ENCODE measurements around the gene TEX14. TPM values are rescaled to one million over a fixed set of nuclear protein-coding genes. Genes with fewer than 3 reads are reported as not detected.

Gene TEX14
- total RNA-seq, 1 experiment from 2014 or later: 0.55 TPM

- no peaks in the 10 kb centered on the region for H3K27me3 ChIP-seq (ENCODE audit: insufficient read depth, low read depth)
- intact Hi-C loops (cut with micrococcal nuclease; ENCODE audit: unreplicated experiment): no loop called here
- no peak overlapping the region for H3K27ac ChIP-seq
- TF ChIP-seq CTCF (conservative IDR thresholded peaks at IDR 0.05) (no peak), EZH2 (IDR thresholded peaks at IDR 0.05; ENCODE audit: low read depth) (no peak)
- no peaks in the 10 kb centered on the region for H3K9me3 ChIP-seq (ENCODE audit: insufficient read depth, low read depth)
- ChIA-PET POLR2A (ENCODE audit: unreplicated experiment) (interaction anchor here (0.6 kb wide), 1 partner anchor 585 kb away, joined by 8 read pairs; no protein-coding TSS in a partner anchor), CTCF (no interaction called here)
- H3F3A ChIP-seq (ENCODE audit: insufficient read depth, low read depth): 0 out of 2 replicates have a peak, but pooled peaks cover 6% of the 10 kb centered on the region
- DNase-seq: no peak
- no peak overlapping the region for H3K4me3 ChIP-seq
- H3K36me3 ChIP-seq (ENCODE audit: low read depth): no peaks in the 10 kb centered on the region
- no peak overlapping the region for H2AFZ ChIP-seq
- no TSS peak for BruUV-seq (replicated peaks)
- H3K4me1 ChIP-seq (replicated peaks; ENCODE audit: insufficient read depth): peaks cover 13% of the 10 kb centered on the region
- H4K20me1 ChIP-seq (ENCODE audit: insufficient read depth): no peaks in the 10 kb centered on the region
- H3K4me2 ChIP-seq: no peak overlapping the region
- H3K9me2 ChIP-seq (ENCODE audit: insufficient read depth): no peaks in the 10 kb centered on the region
- no peaks in the 10 kb centered on the region for H3K79me2 ChIP-seq (ENCODE audit: low read depth)
Observed at GRCh38 chr17:58568044-58568799, 123.6 kb downstream of the TEX14 start.

- Histone ChIP-seq H3K36me3 (ENCODE audit: low read depth) (no peaks in the 10 kb centered on the region), H3K4me3 (no peak overlapping the region), H2AFZ (no peak overlapping the region), H4K20me1 (ENCODE audit: insufficient read depth) (no peaks in the 10 kb centered on the region), H3F3A (ENCODE audit: insufficient read depth, low read depth) (0 out of 2 replicates have a peak, but pooled peaks cover 6% of the 10 kb centered on the region), H3K27ac (no peak overlapping the region), H3K27me3 (ENCODE audit: insufficient read depth, low read depth) (no peaks in the 10 kb centered on the region), H3K9me2 (ENCODE audit: insufficient read depth) (no peaks in the 10 kb centered on the region), H3K4me1 (replicated peaks; ENCODE audit: insufficient read depth) (peaks cover 13% of the 10 kb centered on the region), H3K9me3 (ENCODE audit: insufficient read depth, low read depth) (no peaks in the 10 kb centered on the region), H3K4me2 (peak overlapping the region; percentile 27), H3K79me2 (ENCODE audit: low read depth) (no peaks in the 10 kb centered on the region)
- BruUV-seq (replicated peaks): no TSS peak
- ChIA-PET CTCF (no interaction called here), POLR2A (ENCODE audit: unreplicated experiment) (interaction anchor here (0.5 kb wide), 2 partner anchors 128 to 214 kb away, joined by 3 to 4 read pairs; partner anchors contain the start of gene SUPT4H1)
- intact Hi-C loops (cut with micrococcal nuclease; ENCODE audit: unreplicated experiment): no loop called here
- DNase-seq: peak; percentile 10 to 70
- TF ChIP-seq CTCF (conservative IDR thresholded peaks at IDR 0.05) (no peak), EZH2 (IDR thresholded peaks at IDR 0.05; ENCODE audit: low read depth) (no peak)
Observed at GRCh38 chr17:58565389-58566311, 126.2 kb downstream of the TEX14 start.

GRCh38 chr17:58564971-58565370 is 126.9 kb downstream of the TEX14 start:
- Histone ChIP-seq H3K4me1 (replicated peaks; ENCODE audit: insufficient read depth) (peaks cover 13% of the 10 kb centered on the region), H3K9me3 (ENCODE audit: insufficient read depth, low read depth) (no peaks in the 10 kb centered on the region), H3K4me2 (no peak overlapping the region), H3K27me3 (ENCODE audit: insufficient read depth, low read depth) (no peaks in the 10 kb centered on the region), H3K4me3 (no peak overlapping the region), H3F3A (ENCODE audit: insufficient read depth, low read depth) (0 out of 2 replicates have a peak, but pooled peaks cover 6% of the 10 kb centered on the region), H4K20me1 (ENCODE audit: insufficient read depth) (no peaks in the 10 kb centered on the region), H2AFZ (no peak overlapping the region), H3K36me3 (ENCODE audit: low read depth) (no peaks in the 10 kb centered on the region), H3K9me2 (ENCODE audit: insufficient read depth) (no peaks in the 10 kb centered on the region), H3K27ac (no peak overlapping the region), H3K79me2 (ENCODE audit: low read depth) (no peaks in the 10 kb centered on the region)
- TF ChIP-seq EZH2 (IDR thresholded peaks at IDR 0.05; ENCODE audit: low read depth): no peak
- intact Hi-C loops (cut with micrococcal nuclease; ENCODE audit: unreplicated experiment): no loop called here
- no peak for DNase-seq
- POLR2A ChIA-PET (ENCODE audit: unreplicated experiment): interaction anchor here (0.5 to 0.6 kb wide), 2 partner anchors 67 to 129 kb away, joined by 4 to 5 read pairs; no protein-coding TSS in a partner anchor
- BruUV-seq (replicated peaks): no TSS peak
- CTCF ChIA-PET: no interaction called here

All from PC-9 (cell line).